GDM1 (cell line): ENCODE data around the gene CRADD.
"Not testable (repeated sequence)": the region's sequence is repeated elsewhere in the genome, so short reads cannot be mapped to it uniquely, and the experiment has no call there.

ENCODE experiments used
- DNase-seq: peaks from one replicate; lab custom pipeline; 2025; lab: John Stamatoyannopoulos, UW

CRADD gene

DNA sequence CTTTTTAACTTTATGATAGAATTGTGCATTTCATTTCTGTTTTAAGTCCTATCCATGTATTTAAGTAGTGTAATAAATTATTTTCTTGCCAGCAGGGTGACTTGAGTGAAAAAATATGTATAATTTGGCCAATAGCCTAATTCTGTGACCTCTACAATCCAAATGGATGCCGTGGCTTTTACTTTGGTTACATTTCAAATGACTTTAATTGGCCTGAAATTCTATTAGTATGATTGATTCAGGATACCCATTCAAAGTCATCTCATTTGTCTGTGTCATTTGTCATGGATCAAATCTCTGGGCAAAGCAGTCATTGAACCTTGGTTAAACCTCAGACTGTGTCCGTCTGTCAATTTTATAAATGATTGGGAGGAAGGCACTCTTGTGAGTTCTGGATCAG is 29.6 kb downstream of the CRADD start:
- no peak for DNase-seq

DNA sequence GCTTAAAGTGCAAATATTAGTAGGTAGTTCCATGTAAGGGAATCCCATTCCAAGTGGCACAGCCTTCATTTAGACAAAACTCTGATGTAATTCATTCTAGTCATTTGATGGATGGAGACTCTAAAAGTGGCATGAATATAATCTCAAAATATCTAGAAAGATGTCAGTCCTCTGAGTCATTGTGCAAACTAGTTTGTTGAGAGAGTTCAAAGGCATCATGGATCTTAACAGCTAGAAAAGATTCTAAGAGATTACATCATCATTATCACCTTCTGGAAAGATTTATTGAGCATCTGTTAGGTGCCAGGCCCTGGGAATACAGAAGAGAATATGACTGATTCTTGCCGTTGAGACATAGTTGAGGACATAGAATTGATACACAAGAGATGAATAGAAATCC is 30.7 kb downstream of the CRADD start:
- DNase-seq = no peak

DNA sequence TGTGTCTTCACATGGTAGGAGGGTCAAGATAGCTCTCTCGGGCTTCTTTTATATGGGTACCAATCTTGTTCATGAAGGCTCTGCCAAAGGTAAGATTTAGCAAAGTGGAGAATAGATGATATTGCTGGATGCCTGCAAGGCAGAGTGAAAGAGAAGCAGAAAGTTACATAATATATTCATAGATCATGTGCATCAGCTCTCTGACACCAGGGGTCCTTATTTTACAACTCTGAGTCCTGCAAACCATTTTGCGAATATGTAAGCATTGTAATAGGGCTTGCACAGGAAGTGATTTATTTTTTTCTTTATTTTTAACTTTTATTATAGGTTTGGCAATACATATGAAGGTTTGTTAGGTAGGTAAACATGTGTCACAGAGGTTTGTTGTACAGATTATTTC is 31.8 kb downstream of the CRADD start:
- DNase-seq = no peak

DNA sequence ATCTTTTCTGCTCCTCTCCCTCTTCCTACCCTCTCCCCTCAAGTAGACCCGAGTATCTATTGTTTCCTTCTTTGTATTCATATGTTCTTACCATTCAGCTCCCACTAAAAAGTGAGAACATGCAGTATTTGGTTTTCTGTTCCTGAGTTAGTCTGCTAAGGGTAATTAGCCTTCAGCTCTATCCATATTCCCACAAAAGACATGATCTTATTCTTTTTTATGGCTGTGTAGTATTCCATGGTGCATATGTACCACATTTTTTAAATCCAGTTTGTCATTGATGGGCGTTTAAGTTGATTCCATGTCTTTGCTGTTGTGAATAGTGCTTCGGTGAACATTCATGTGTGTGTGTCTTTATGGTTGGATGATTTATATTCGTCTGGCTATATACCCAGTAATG is 32.2 kb downstream of the CRADD start:
- no peak for DNase-seq

DNA sequence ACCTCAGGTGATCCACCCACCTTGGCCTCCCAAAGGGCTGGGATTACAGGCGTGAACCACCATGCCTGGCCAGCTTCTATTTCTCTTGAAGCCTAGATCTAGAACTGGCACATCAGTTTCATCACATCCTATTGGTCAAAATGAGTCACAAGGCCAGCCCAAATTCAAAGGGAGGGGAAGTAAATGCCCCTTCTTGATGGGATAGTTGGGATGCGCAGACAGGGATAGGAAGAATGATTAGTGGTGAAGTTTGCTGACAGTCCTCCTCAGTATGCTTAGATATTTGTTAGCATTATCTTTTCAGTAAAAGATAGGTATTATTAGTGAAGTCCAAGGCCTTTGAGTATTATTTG is 33.4 kb downstream of the CRADD start:
- no peak for DNase-seq

DNA sequence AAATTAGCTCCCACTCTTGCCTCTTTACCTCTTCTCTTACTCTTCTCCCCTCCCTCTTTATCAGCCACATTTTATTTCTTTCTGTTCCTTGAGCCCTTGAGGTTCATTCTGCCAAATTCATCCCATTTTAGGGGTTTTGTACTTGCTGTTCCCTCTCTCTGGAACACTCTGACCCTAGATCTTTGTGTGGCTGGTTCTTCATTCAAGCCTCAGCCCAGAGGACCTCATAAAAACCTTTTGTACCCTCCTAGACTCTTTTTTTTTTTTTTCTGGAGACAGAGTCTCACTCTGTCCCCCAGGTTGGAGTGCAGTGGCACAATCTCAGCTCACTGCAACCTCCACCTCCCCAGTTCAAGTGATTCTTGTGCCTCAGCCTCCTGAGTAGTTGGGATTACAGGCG is 34.3 kb downstream of the CRADD start:
- not testable (repeated sequence) for DNase-seq

DNA sequence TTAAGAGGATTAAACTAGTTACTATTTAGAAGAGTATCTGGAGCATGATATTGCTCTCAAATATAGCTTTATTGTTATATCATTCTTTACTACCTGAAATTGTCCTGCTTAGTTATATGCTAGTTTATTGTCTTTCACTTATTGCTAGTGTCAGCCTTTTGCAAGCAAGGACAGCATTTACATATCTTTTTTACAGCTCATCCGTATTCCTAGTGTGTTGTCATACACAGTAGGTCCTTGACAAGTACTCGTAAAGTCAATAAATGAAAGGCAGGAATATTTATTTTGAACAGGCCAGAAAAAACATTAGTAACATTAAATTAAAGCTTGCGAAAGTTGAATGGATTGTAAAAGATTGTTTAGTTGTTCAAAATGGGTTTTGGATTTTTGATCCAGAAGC is 35.0 kb downstream of the CRADD start:
- DNase-seq = no peak

DNA sequence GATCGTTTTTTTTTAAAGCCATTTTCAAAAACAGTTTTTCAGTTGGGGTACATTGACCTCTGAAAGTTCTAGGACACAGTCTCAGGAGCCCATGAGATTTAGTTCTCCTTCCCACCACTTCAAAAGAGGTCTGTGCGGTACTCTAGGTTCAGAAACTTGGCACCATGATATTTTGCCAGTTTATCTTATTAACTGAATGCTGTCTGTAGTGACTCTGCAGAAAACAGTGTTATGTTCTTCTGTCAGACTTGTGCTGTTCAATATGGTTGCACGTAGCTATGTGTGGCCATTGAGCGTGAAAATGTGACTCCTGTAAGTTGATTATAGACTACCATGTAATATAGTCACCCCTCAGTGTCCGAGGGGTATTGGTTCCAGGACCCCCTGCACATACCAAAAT is 35.9 kb downstream of the CRADD start:
- no peak for DNase-seq

DNA sequence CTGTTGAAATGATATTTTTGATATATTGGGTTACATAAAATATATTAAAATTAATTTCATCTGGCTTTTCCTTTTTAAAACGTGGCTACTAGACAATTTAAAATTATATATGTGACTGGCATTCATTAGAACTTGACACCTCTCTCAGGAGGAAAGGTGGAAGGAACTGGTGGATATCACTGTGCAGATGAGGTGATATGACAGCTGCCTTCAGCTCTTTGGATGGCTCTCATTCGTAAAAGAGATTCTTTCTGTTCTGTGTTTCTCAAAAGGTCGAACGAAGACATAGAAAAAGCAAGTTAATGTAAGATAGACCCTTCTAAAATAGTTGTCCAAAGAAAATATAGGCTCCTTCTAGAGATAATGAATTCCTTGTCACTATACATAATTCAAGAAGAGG is 36.6 kb downstream of the CRADD start:
- no peak for DNase-seq

DNA sequence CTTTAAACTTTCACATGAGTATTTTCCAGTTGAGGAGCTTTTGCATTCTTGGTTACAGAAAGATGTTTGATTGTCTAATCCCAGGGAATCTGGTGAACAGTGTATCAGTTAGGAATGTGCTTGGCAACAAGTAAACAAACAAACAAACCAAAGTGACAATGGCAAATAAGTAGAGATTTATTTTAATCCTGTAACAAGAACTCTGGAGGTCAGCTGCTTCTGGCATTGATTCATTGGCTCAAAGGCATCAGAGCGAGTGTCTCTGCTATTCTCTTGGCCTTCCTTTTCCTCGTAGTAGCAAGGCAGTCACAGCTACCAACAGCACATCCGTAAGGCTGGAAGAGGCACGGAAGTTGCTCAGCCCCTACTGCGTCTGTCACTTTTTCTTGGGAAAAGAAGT is 37.2 kb downstream of the CRADD start:
- no peak for DNase-seq

DNA sequence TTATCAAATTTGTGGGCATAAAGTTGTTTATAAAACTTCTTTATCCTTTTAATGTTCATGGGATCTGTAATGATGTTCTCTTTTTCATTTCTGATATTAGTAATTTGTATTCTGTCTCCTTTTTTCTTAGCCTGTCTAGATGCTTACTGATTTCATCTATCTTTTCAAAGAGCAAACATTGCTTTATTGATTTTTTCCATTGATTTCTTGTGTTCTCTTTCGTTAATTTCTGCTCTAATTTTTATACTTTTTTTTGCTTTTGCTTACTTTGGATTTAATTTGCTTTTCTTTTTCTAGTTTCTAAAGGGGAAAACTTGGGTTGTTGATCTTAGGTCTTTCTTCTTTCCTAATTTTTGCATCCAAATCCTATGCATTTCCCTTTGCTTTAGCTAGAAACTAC is 42.5 kb downstream of the CRADD start:
- no peak for DNase-seq

DNA sequence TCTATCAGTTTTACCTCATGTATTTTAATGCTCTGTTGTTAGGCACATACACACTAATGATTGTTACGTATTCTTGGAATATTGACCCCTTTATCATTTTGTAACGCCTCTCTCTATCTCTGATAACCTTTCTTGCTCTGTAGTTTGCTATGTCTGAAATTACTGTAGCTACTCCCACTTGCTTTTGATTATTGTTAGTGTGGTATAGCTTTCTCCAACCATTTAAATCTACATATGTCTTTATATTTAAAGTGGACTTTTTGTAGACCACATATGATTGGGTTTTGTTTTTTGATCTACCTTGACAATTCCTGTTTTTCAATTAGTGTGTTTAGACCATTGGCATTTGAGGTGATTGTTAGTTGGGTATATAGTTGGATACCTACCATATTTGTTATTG is 43.4 kb downstream of the CRADD start:
- DNase-seq = no peak

DNA sequence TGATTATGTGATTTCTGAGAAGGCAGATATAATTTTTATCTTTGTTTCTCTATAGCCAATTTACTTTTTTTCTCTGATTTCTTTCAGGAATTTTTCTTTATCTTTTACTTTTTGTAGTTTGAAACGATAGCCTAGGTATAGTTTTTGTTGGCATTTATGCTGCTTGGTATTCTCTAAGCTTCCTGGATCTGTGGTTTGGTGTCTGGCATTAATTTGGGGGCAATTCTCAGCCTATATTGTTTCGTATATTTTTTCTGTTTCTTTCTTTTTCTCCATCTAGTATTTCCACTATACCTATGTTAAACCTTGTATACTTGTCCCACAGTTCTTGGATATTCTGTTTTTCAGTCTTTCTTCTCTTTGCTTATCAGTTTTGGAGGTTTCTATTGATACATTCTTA is 45.0 kb downstream of the CRADD start:
- no peak for DNase-seq

DNA sequence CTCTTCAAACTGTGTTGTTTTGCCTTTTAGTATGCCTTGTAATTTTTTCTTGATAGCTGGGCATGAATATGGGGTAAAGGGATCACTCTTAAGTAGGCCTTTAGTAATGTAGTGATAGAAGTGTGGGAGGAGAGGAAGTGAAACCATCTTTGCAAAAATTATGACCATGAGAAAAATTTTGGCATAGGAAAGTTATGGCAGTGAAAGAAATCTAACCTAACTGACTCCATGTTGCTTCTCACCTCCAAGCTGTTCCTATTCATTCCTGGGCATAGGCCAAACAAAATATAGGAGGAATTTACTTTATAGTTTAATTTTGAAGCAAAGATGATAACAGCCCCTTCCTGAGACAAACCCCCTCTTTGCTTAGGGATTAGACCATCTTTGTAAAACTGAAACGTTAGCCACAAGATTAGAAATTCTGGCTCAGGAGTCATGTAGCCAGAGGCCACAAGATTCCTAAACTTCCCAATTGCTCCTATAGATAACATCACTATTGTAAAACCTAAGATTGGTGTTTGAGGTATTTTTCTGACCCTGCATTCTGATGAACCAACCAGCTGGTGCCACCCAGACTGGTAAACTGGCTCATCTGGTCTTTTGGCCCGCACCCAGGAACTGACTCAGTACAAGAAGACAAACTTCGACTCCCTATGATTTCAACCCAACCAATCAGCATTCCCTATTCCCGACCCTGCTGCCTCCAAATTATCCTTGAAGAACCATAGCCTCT is 45.8 kb downstream of the CRADD start:
- no peak for DNase-seq

DNA sequence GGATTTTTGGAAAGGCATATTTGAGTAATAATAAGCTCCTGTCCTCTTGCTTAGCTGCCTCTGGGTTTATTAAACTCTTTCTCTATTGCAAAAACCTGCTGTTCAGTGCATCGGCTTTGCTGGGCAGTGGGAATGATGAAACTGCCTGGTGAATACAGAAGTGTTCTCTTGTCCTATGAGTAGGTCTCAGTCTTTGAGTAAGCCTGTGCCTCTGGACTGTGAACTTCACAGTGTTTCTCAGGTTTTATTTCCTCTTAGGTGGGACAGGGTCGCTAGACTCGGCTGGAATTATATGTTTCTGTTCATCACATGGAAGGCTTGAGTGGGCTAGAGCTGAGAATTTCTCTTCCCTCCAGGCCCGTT is 46.4 kb downstream of the CRADD start:
- DNase-seq = no peak

DNA sequence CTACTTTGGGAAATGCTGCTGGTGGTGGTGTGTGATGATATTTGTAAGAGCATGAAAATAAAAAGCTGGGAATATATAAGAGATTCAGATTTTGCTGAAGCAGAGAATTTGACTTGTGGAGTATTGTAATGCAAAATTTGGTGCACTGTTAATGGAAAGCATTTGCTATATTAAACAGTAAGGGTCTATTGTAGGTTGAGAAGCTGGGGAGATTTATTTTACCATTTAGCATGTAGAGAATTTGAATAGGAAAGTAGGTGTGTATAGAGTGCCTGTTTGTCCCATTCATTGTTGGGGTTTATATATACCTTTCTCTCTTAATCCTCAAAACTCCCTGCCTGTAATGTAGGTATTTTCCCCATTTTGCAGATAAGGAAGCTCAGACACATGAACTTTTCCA is 48.4 kb downstream of the CRADD start:
- DNase-seq = no peak

DNA sequence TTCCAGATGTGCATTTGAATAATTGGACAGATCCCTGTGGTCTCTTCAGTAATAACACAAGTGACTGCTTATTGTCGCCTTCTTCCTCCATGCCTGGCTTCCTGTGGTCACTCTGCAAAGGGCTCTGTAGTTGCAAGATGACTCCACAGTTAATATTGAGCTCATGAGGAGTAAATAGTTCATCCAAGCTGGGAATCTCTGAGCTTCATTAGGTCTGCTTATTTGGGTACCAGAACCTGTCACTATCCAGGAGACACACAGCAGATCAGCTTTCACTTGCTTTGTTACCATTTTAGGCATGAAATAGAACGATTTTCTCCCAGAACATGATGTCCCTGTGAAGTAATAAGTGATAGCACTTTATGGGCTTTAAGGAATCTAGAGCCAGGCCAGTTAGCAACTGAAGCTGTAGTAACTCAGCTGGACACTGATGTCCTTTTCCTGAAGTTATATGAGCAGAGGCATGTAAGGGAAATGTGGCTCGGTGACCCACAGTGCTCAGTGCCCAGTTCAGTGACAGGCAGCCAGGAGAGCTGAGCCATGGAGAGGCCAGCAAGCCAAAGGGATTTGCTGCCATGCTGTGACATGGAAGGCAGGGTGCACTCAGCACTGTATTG is 50.1 kb downstream of the CRADD start:
- no peak for DNase-seq

DNA sequence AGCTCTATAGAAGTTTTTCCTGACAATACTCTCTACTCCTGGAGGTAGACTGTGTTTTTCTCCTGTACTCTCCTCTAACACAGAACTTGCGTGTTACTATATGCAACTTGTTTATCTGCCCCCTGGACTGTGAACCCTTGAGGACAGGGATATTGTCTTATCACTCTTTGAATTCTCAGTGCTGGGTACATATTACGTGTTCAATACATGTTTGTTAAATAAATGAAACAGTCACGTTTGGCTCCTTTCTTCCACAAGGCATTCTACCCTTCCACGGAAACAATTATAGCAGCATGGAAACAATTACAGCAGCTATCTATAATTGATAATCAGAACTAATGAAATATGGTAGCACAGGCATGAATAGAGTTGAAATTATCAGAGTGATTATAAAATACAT is 50.7 kb downstream of the CRADD start:
- no peak for DNase-seq

DNA sequence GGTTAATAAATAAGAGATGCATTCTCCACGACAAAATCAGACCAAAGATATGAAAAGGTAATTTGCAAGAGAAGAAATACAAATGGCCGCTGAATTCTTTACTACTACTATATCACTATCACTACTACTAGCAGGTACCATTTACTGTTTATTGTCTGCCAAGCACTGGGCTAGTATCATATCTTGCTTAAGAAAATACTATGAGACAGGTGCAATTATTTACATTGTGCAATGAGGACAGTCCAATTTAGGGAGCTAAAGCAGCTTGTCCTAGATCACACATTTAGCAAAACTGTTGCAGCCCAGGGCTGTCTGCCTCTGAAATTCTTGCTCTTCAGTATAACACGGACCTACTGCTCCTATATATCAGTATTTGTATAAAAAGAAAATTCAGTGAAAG is 52.8 kb downstream of the CRADD start:
- no peak for DNase-seq

DNA sequence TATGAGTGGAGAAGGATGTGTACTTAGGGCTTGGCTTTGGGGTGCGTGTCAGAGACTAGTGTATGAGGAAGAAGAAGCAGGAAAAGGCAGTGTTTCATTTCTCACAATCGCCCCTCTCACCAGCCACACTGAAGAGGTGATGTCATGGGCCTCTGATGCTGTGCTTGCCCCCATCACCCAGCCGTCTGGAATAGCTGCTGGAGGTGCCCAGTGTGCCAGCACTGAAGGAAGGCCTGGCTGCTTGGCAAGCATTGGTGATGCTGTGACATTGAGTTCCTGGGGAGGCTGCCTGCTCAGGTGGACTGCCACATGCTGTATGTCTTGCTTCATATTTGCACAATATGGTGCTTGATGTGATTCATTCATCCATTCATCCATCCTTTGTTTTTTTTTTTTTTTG is 56.2 kb downstream of the CRADD start:
- DNase-seq = no peak

DNA sequence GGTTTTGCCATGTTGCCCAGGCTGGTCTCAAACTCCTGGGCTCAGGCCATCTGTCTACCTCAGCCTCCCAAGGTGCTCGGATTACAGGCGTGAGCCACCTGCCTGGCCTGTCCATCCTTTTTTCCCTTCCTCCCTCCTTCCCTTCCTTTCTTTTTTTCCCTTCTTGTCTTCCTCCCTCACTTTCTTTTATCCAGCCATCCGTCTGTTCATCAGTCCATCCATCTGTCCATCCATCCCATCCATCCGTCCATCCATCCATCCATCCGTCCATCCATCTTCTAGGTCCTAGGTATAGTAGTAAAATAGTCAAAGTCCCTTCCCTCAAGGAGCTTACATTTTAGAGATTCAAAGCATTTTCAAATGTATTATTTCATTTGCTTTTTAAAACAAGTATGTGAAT is 56.8 kb downstream of the CRADD start:
- no peak for DNase-seq

DNA sequence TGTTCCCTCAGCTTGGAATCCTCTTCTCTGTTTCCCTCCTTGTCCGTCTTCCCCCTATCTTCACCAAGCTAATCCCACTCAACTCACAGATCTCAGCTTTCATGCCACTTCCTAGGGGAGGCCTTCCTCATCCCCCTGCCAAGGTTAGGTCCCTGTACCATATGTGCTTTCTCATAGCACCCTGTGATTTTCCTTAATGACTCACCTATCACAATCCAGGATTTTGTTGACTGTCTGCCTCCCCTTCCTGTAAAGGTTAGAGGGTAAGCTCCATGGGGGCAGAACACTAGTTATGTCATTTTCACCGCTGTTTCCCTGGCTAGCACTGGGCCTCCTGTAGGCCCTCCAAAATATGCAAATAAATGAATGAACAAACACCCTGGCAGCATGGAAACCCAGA is 57.6 kb downstream of the CRADD start:
- DNase-seq = no peak

DNA sequence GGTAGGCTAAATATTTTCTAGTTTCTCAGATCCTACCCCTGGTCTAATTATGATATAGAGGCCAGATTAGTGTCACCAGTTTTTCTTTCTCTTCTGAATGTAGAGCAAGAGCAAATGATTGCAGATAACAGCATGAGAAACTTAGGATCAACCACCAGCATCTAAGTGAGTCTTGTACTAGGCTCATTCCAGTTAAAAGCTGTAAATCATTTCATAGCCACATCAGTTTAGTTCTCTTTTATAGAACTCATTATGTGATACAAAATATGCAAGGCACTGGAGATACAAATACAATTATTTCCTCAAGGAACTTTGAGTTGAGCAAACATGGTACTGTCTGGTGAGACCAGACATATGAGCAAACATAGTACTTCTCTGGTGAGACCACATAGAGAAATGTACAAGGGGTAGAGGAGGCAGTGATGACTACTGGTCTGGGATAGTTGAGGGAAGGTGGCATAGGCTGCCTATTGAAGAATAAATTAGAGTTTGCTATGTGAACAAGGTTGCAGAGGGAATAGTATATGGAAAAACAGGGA is 59.5 kb downstream of the CRADD start:
- no peak for DNase-seq
